GM10266 (cell line): ENCODE measurements around the gene TBC1D16.

ENCODE experiments used
- DNase-seq: peaks from one replicate; pipeline ENCODE4 v3.0.0; 2012; ENCODE audit errors: extremely low spot score
- TF ChIP-seq, protein P1 (sequence below): IDR thresholded peaks from 2 replicates; pipeline ENCODE4 v1.5.1; 2012; ENCODE audit warnings: mild to moderate bottlenecking, low read depth; ENCODE audit not compliant: control insufficient read depth, insufficient read depth; ENCODE audit errors: missing control alignments

The TBC1D16 gene

DNA sequence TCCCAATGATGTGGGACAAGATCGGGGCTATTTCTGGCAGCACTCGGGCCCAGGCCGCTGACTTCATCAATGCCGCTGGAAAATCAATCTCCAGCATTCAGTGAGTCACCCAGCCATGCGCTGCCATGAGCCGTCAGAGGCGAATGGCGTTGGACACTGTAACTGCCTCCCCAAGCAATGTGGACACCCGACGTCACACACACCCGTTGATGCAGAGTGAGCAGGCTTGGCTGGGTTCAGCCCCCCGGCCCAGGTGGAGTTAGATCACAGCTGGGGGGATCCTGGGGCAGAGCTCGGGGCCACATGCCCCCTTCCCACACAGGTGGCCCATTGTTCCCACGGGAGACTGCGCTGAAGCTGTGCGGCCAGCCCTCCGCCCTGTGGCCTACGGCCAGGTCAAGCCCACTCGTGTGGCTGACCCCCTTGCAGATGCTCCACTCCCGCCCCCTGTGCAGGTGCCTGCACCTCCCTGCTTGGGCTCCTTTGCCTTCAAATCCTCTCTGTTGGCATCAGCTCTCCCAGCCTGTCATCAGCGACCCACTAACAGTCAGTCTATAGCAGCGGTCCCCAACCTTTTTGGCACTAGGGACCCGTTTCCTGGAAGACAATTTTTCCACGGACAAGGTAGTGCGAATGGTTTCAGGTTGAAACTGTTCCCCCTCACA, 89.9 kb downstream of the TBC1D16 start:
- TF ChIP-seq, protein P1, sequence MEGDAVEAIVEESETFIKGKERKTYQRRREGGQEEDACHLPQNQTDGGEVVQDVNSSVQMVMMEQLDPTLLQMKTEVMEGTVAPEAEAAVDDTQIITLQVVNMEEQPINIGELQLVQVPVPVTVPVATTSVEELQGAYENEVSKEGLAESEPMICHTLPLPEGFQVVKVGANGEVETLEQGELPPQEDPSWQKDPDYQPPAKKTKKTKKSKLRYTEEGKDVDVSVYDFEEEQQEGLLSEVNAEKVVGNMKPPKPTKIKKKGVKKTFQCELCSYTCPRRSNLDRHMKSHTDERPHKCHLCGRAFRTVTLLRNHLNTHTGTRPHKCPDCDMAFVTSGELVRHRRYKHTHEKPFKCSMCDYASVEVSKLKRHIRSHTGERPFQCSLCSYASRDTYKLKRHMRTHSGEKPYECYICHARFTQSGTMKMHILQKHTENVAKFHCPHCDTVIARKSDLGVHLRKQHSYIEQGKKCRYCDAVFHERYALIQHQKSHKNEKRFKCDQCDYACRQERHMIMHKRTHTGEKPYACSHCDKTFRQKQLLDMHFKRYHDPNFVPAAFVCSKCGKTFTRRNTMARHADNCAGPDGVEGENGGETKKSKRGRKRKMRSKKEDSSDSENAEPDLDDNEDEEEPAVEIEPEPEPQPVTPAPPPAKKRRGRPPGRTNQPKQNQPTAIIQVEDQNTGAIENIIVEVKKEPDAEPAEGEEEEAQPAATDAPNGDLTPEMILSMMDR, result no peak
- DNase-seq, result no peak

DNA sequence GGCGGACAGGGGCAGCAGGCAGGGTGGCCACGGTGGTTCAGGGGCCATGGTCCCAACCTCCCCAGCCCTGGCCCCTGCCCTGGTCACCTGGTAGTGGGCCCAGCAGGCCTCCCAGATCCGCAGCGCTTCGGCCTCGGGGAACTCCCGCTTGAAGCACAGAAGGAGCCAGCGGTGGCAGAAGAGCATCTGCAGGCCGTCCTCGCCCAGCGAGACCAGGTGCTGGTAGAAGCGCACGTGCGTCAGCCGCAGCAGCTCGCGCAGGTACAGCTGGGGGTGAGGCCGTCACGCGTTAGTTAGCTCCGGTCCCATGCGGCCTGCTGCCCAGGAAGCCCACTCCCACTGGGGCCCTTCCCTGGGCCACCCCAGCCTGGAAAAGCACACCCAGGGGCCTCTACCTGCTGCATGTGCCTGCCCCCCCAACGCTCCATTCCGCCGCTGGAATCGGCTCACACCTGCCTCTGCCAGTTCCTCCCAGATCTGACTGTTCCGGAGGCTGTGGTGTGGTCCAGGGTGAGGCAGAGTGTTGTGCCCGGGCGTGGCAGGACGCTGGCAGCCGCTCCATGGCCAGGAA, 90.8 kb downstream of the TBC1D16 start:
- DNase-seq, result no peak
- TF ChIP-seq, protein P1, result no peak

DNA sequence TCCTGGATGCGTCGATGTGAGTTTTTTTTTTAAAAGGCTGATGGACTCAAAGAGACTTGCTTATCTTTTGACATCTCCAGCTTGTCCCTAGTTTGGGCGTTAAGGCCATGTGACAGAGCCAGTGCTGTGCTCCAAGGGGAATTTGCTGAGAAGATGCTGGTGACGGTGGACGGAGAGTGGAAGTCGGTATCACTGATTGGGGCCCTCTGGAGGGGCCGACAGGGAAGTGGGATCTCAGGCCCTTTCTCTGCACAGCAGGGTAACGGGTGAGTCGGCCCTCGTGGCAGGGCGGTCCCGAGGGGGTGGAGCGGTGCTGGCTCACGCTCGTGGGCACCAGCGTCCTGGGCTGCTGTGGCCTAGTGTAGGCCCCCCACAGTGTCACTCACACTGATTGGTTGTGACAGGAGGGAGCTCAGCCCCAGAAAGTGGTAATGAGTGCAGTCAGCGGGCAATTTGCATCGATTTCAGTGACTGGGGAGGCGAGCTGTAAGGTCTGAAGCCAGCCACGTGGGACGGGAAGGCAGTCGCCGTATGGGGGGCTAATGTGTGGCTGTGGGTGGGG, 91.3 kb downstream of the TBC1D16 start:
- DNase-seq, result no peak
- TF ChIP-seq, protein P1, result no peak

DNA sequence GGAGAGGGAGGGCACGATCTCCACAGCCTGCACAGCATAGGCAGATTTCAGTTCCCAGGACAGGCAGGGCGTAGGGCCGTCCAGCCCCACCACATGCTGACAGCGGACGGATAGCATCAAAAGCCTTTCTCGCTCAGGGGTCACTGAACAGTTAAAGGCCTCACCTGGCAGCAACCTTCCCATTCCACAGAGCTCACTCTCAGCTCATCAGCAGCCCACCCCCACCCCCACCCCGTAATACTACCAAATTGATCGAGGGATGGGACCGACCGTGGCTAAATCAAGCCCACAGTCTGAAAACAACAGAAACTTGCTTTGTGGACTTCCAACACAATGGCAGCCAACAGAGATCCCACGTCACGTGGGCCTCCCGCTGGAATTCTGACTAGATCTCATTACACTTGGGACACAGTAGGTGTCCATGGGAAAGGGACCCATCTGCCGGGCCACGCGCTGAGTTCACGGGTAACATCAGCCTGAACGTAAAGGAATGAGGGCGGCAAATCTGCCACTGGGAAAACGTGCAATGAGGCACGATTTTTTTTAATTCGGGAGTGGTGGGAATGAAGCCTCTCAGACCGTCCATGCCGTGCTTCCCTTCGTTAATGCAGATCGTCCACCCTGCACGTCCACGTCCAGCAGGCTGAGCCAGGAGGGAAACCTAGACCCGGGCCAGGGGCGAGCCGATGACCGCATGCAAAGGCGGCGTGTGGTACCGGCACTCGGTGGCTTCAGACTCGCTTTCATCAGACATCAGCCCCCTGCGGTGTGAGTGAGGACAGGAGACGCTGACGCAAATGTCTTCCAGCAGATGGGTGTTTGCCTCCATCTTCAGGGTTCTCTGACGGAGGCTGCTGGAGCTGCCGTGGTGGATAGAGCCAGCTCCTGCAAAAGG, 92.1 kb downstream of the TBC1D16 start:
- TF ChIP-seq, protein P1, result no peak
- no peak for DNase-seq

DNA sequence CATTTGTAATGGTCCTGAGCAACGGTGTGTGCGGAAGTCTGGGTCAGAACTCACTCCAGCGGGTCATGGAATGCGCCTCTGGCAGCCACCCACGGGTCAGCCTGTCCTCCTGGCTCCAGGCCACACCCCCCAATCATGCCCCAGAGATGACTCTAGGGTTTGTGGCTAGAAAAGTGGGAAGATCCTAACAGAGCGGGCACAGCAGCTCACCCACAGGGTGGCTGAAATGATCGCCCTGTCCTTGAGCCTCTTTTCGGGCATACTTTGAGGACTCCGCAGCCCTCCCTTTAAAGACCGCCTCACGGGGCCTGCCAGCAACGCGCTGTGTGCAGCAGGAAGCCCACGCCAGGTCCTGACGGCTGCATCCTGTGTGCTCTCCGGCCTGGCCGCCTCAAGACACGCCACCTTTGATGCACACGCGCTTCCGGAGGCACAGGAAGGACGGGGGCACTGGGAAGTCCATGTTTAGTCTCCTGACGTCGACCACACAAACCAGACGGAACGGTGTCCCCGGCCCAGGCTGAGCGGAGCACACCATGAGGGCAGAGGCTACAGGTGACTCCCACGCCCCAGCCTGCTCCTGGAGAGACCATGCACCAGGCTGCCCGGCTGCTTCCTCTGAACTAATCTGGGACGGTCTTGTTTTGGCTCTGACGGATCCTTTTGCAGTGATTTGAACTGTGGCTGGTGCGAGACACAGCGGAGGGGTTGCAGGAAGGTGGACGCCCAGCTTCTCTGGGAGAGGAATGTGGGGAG, 92.9 kb downstream of the TBC1D16 start:
- TF ChIP-seq, protein P1, result no peak

DNA sequence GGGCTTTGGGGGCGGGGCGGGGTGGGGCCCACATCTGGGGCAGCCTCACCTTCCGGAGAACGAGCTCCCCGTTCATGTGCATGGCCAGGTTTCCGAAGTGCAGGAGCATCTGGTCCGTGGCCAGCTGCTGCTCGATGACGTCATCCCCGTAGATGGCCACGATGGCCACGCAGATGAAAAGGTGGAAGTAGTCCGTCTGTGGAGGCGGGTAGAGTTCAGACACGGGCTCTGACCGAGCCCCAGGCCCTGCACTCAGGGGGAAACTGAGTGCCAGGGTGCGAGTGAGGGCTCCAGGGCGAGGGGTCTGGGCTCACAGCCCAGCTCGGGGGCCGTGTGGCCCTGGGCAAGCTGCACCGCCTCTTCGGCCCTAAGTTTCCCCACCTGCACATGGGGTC, 93.7 kb downstream of the TBC1D16 start:
- DNase-seq, result no peak
- TF ChIP-seq, protein P1, result no peak

More for the DNA sequence above, 92.9 kb downstream of the TBC1D16 start:
- no peak for DNase-seq
